Gastroesophageal sphincter (tissue), 4 donors: ENCODE data around the gene PCDHB14. TPM values are rescaled to one million over a fixed set of nuclear protein-coding genes. Genes with fewer than 3 reads are reported as not detected.
"Not testable (repeated sequence)": the region's sequence is repeated elsewhere in the genome, so short reads cannot be mapped to it uniquely, and the experiment has no call there.

ENCODE experiments used
- ATAC-seq: fragments of 150-250 bp; one replicate; pipeline ENCODE4 v1.9.1; 2016; ENCODE audit warnings: mild to moderate bottlenecking, moderate library complexity
- H3K27ac ChIP-seq, 4 donors: fragments of 200-600 bp; sonication (generic) in 3 of 4; 1 replicate in 3 of 4; 2 replicates in 1 of 4; pipeline ENCODE4 v1.5.1; 2016 to 2019
- H3K27me3 ChIP-seq: fragments of 200-600 bp; sonication (generic); one replicate; pipeline ENCODE4 v1.5.1; 2019
- H3K36me3 ChIP-seq, 2 donors: fragments of 200-600 bp; sonication (generic); one replicate each; pipeline ENCODE4 v1.5.1; 2019; ENCODE audit warnings: control low read depth in 1 of 2
- H3K4me1 ChIP-seq, 3 donors: fragments of 200-600 bp; sonication (generic); 1 replicate in 2 of 3; 2 replicates in 1 of 3; pipeline ENCODE4 v1.5.1; 2016 to 2019; ENCODE audit warnings: control low read depth in 2 of 3
- H3K4me3 ChIP-seq, 2 donors: fragments of 200-600 bp; sonication (generic); one replicate each; pipeline ENCODE4 v1.5.1; 2019; ENCODE audit warnings: mild to moderate bottlenecking in 1 of 2, moderate library complexity in 1 of 2
- H3K9me3 ChIP-seq, 3 donors: fragments of 200-600 bp; sonication (generic); one replicate each; pipeline ENCODE4 v1.5.1; 2017 to 2019; ENCODE audit warnings: control low read depth in 2 of 3
- CTCF ChIP-seq, 4 experiments: fragments of 200-600 bp in 2 of 4; fragments of 450-650 bp in 2 of 4; sonication (generic) in 1 of 4; IDR thresholded peaks; one replicate each; pipeline ENCODE4 v1.5.1; 2017 to 2019; ENCODE audit warnings: antibody characterized with exemption in 4 of 4, mild to moderate bottlenecking in 2 of 4, moderate library complexity in 2 of 4
- EP300 ChIP-seq: sonication (generic); formaldehyde crosslinking; IDR thresholded peaks from one replicate; pipeline ENCODE4 v1.6.1; 2017; ENCODE audit warnings: antibody characterized with exemption, mild to moderate bottlenecking
- POLR2A ChIP-seq, 2 donors: fragments of 450-650 bp; IDR thresholded peaks; one replicate each; pipeline ENCODE4 v1.6.1; 2017; ENCODE audit warnings: antibody characterized with exemption in 2 of 2, mild to moderate bottlenecking in 2 of 2, moderate library complexity in 1 of 2
- POLR2AphosphoS5 ChIP-seq: sonication (generic); formaldehyde crosslinking; IDR thresholded peaks from one replicate; pipeline ENCODE4 v1.6.1; 2017; ENCODE audit warnings: antibody characterized with exemption
- WGBS, 2 donors: methylation state at CpG; one replicate each; pipeline ENCODE4 v1.1.5; 2018; ENCODE audit warnings: low coverage in 1 of 2; 5-methylcytosine and 5-hydroxymethylcytosine counted together
- total RNA-seq, 4 donors: library from RNA; depleted of rRNA; stranded (reverse); fragments of >200 nt; gene quantifications; one replicate each; pipeline ENCODE4 v1.1.0, GENCODE V29; 2016

The PCDHB14 gene
- total RNA-seq, 4 donors from 2014 or later = 5.4 to 12.8 (median 7.8) TPM

DNA sequence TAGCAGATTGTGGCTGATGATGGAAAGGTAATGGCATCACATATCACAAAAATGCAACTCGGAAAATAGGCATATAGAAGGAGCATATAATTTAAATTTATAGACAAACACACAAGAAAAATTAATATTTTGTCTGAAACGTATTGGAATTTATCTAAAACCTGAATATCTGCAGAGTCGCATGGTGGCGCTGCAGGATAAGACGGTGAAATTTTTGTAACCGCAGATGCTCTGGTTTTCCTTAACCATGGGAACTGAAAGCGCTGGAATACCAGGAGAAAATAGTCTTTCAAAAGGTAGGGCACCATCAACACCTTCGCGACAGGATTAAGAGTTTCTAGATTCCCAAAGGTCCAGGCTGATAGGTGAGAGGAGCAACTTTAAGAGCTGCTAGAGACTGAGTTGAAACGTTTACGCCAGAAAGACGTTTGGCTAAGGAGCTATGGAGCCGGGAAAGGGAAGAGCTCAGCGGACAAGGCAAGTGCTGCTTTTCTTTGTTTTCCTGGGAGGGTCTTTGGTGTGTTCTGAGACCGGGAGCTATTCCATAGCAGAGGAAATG lies 11.0 kb downstream of the PCDHB14 start:
- H3K9me3 ChIP-seq = peaks cover 6 to 97% (median 11%) of the 10 kb centered on the region in 3 donors
- peaks cover 23% of the 10 kb centered on the region for H3K27me3 ChIP-seq
- WGBS, 2 donors = 5 to 6% methylated on average over 12 to 15 of the region's 15 CpGs
- TF ChIP-seq CTCF (IDR thresholded peaks at IDR 0.05) (peak in 1 of 4 experiments; percentile 38), EP300 (no peak)
- H3K4me3 ChIP-seq = peak overlapping the region; percentile 11 to 34
- H3K27ac ChIP-seq = no peak overlapping the region
- H3K4me1 ChIP-seq = no peaks in the 10 kb centered on the region
- H3K36me3 ChIP-seq = peaks cover 0 to 15% of the 10 kb centered on the region in 2 donors
- ATAC-seq = no peak

- Histone ChIP-seq H3K9me3 (peaks cover 6 to 100% (median 9%) of the 10 kb centered on the region in 3 donors), H3K36me3 (peaks cover 0 to 13% of the 10 kb centered on the region in 2 donors), H3K27me3 (peaks cover 25% of the 10 kb centered on the region)
- H3K4me1 ChIP-seq, H3K4me3 ChIP-seq, ATAC-seq, H3K27ac ChIP-seq: not testable (repeated sequence)
- WGBS, 2 donors = no CpG with 5 or more reads among the region's 40 CpGs
Measured at GRCh38 chr5:141235922-141236321, 12.8 kb downstream of the PCDHB14 start.

DNA sequence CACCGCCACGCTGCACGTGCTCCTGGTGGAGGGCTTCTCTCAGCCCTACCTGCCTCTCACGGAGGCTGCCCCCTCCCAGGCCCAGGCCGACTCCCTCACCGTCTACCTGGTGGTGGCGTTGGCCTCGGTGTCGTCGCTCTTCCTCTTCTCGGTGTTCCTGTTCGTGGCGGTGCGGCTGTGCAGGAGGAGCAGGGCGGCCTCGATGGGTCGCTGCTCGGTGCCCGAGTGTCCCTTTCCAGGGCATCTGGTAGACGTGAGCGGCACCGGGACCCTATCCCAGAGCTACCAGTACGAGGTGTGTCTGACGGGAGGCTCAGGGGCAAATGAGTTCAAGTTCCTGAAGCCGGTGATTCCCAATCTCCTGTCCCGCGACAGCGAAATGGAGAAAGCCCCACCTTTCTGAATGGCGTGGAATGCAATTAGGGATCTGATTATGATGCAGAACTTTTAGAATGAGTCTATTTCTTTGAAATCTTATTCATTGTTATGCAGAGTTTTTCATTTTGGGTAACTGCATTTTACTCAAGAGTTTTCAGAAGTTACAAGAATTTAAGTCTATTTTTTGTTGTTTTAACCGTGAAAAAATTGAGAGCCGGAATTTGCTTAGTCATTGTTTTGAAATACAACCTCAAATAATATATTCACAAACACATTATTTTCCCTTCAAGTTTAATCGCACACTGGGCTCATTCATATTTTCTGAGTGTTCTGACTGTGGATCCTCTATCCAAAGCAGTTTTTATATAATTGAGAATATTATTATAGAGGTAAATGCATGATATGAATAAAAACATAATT lies 13.6 kb downstream of the PCDHB14 start:
- 12 to 39% methylated on average over 7 to 10 of the region's 32 CpGs for WGBS, 2 donors
- H3K27me3 ChIP-seq = peaks cover 32% of the 10 kb centered on the region
- TF ChIP-seq POLR2A (IDR thresholded peaks at IDR 0.05) = no peak
- TF ChIP-seq POLR2AphosphoS5 = no peak
- TF ChIP-seq CTCF (IDR thresholded peaks at IDR 0.05) = no peak
- ATAC-seq = no peak
- no peak overlapping the region for H3K27ac ChIP-seq
- H3K36me3 ChIP-seq = peaks cover 0 to 11% of the 10 kb centered on the region in 2 donors
- peaks cover 6 to 100% (median 11%) of the 10 kb centered on the region in 3 donors for H3K9me3 ChIP-seq
- no peak overlapping the region for H3K4me3 ChIP-seq
- no peaks in the 10 kb centered on the region for H3K4me1 ChIP-seq

DNA sequence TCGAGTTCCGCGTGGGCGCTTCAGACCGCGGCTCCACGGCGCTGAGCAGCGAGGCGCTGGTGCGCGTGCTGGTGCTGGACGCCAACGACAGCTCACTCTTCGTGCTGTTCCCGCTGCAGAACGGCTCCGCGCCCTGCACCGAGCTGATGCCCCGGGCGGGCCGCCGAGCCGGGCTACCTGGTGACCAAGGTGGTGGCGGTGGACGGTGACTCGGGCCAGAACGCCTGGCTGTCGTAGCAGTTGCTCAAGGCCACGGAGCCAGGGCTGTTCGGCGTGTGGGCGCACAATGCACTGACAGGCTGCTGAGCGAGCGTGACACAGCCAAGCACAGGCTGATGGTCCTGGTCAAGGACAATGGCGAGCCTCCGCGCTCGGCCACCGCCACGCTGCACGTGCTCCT lies 18.4 kb downstream of the PCDHB14 start:
- Histone ChIP-seq H3K36me3 (peaks cover 0 to under 1% of the 10 kb centered on the region in 2 donors), H3K4me1 (no peaks in the 10 kb centered on the region), H3K9me3 (peaks cover 4 to 100% (median 7%) of the 10 kb centered on the region in 3 donors), H3K27me3 (peaks cover 15% of the 10 kb centered on the region), H3K27ac (no peak overlapping the region), H3K4me3 (no peak overlapping the region)
- 15% methylated on average over 4 of the region's 43 CpGs; no CpG with 5 or more reads in 1 of the 2 donors for WGBS, 2 donors
- TF ChIP-seq POLR2AphosphoS5 (no peak), POLR2A (IDR thresholded peaks at IDR 0.05) (no peak), CTCF (IDR thresholded peaks at IDR 0.05) (no peak), EP300 (no peak)
- no peak for ATAC-seq

GRCh38 chr5:141245250-141245717 lies 22.1 kb downstream of the PCDHB14 start, which contains the start of gene PCDHB15:
Gene PCDHB15 (plus strand): TSS chr5:141245395. CDS start chr5:141245579, 184 bp downstream.
- H3K4me3 ChIP-seq = peak within 1 kb of the TSS; percentile 18 to 29
- TF ChIP-seq POLR2A (IDR thresholded peaks at IDR 0.05) (no peak), POLR2AphosphoS5 (no peak), EP300 (no peak), CTCF (IDR thresholded peaks at IDR 0.05) (peak in 2 of 4 experiments; percentile 16 to 35)
- H3K9me3 ChIP-seq = peaks cover 9 to 100% (median 11%) of the 10 kb centered on the region in 3 donors
- 3 to 8% methylated on average over 6 to 16 of the region's 16 CpGs for WGBS, 2 donors
- H3K27ac ChIP-seq = peak within 1 kb of the TSS in 1 of 4 donors; percentile 31
- peaks cover 0 to 13% of the 10 kb centered on the region in 2 donors for H3K36me3 ChIP-seq
- ATAC-seq = no peak
- H3K27me3 ChIP-seq = peaks cover 10% of the 10 kb centered on the region
- H3K4me1 ChIP-seq = no peaks in the 10 kb centered on the region

- H3K27ac ChIP-seq, H3K4me1 ChIP-seq, H3K27me3 ChIP-seq, ATAC-seq, H3K4me3 ChIP-seq: not testable (repeated sequence)
- peaks cover 0 to 18% of the 10 kb centered on the region in 2 donors for H3K36me3 ChIP-seq
- WGBS, 2 donors = 49% methylated on average over 12 of the region's 42 CpGs; no CpG with 5 or more reads in 1 of the 2 donors
- peaks cover 7 to 100% (median 9%) of the 10 kb centered on the region in 3 donors for H3K9me3 ChIP-seq
Measured at GRCh38 chr5:141246971-141247370, 23.8 kb downstream of the PCDHB14 start.

- 32 to 80% methylated on average over 1 to 5 of the region's 34 CpGs for WGBS, 2 donors
- H3K9me3 ChIP-seq = peaks cover 6 to 100% (median 9%) of the 10 kb centered on the region in 3 donors
- H3K4me1 ChIP-seq, H3K27ac ChIP-seq, ATAC-seq, H3K4me3 ChIP-seq, H3K27me3 ChIP-seq: not testable (repeated sequence)
- H3K36me3 ChIP-seq = peaks cover 0 to 18% of the 10 kb centered on the region in 2 donors
Measured at GRCh38 chr5:141247434-141247833, 24.3 kb downstream of the PCDHB14 start.
